ENCODE measurements around the gene TULP4. TPM values are rescaled to one million over a fixed set of nuclear protein-coding genes. Genes with fewer than 3 reads are reported as not detected.

The TULP4 gene
- total RNA-seq, 1 donor from 2014 or later = 252 TPM

DNA sequence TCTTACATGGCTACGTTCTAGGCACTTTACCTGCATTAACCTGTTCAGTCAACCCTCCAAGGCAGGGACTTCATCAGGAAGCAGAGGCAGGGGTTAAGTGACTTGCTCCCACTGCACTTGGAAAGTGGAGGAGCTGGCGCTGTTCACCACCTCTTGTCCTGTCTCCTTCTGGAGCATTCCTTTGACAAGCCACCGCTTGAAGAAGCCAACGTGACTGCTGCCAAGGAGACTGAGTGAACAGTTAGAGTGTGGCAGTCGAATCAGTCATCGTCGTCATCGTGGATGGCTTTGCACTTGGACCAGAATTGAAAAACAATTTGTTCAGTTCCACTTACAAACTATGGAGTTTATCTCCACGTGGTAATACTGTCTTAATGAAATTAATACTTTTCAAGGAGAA, 60.9 kb downstream of the TULP4 start:
- TF ChIP-seq EZH2phosphoT487 (IDR thresholded peaks at IDR 0.05) (no peak), EZH2 (IDR thresholded peaks at IDR 0.05) (no peak)
- TF ChIP-seq, protein P1, sequence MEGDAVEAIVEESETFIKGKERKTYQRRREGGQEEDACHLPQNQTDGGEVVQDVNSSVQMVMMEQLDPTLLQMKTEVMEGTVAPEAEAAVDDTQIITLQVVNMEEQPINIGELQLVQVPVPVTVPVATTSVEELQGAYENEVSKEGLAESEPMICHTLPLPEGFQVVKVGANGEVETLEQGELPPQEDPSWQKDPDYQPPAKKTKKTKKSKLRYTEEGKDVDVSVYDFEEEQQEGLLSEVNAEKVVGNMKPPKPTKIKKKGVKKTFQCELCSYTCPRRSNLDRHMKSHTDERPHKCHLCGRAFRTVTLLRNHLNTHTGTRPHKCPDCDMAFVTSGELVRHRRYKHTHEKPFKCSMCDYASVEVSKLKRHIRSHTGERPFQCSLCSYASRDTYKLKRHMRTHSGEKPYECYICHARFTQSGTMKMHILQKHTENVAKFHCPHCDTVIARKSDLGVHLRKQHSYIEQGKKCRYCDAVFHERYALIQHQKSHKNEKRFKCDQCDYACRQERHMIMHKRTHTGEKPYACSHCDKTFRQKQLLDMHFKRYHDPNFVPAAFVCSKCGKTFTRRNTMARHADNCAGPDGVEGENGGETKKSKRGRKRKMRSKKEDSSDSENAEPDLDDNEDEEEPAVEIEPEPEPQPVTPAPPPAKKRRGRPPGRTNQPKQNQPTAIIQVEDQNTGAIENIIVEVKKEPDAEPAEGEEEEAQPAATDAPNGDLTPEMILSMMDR (IDR thresholded peaks at IDR 0.05) = no peak
- H3K4me1 ChIP-seq = peaks cover 12% of the 10 kb centered on the region
- H3K27ac ChIP-seq = no peak overlapping the region
- no peak overlapping the region for H3K4me2 ChIP-seq
- no peak overlapping the region for H2AFZ ChIP-seq (replicated peaks)
- Mint-ChIP-seq H3K9me3 (no peaks in the 10 kb centered on the region), H3K4me1 (no peaks in the 10 kb centered on the region), H3K4me3 (no peak overlapping the region), H3K36me3 (no peaks in the 10 kb centered on the region), H3K27me3 (ENCODE audit: insufficient read depth, low read depth) (no peaks in the 10 kb centered on the region), H3K27ac (no peak overlapping the region)
- H3K79me2 ChIP-seq (ENCODE audit: low read depth) = peaks cover 16% of the 10 kb centered on the region
- no peaks in the 10 kb centered on the region for H4K20me1 ChIP-seq (ENCODE audit: low read depth)
- H3K9me3 ChIP-seq (ENCODE audit: low read depth) = no peaks in the 10 kb centered on the region
- no peaks in the 10 kb centered on the region for H3K36me3 ChIP-seq
- DNase-seq (ENCODE audit: low spot score) = no peak
- H3K4me3 ChIP-seq = no peak overlapping the region
- H3F3A ChIP-seq (ENCODE audit: low read depth) = no peaks in the 10 kb centered on the region
- no peak overlapping the region for H3K9ac ChIP-seq
- H3K27me3 ChIP-seq = no peaks in the 10 kb centered on the region

DNA sequence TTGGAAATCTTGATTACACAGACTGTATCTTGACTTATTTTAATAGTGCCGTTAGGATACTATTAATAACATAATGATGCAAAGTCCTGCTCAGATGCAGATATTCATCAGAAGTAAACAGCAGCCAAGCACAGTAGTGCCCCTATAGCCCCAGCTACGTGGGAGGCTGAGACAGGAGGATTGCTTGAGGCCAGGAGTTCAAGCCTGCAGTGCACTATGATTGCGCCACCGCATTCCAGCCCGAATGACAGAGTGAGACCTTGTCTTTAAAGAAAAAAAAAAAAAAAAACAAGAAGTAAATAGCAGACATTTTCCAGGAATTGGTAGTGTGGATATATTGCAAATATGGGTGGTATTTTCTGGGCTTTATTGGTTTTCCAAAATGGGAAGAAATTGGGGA, 61.8 kb downstream of the TULP4 start:
- H3K4me3 Mint-ChIP-seq = no peak overlapping the region
- peaks cover 12% of the 10 kb centered on the region for H3K4me1 ChIP-seq
- H3K79me2 ChIP-seq (ENCODE audit: low read depth) = peaks cover 22% of the 10 kb centered on the region
- no peak overlapping the region for H3K9ac ChIP-seq
- no peaks in the 10 kb centered on the region for H4K20me1 ChIP-seq (ENCODE audit: low read depth)
- H3K36me3 ChIP-seq = no peaks in the 10 kb centered on the region
- no peak overlapping the region for H3K4me3 ChIP-seq
- H3K27me3 Mint-ChIP-seq (ENCODE audit: insufficient read depth, low read depth) = no peaks in the 10 kb centered on the region
- H3K27me3 ChIP-seq = no peaks in the 10 kb centered on the region
- H3K27ac Mint-ChIP-seq = no peak overlapping the region
- no peak overlapping the region for H2AFZ ChIP-seq (replicated peaks)
- no peaks in the 10 kb centered on the region for H3K4me1 Mint-ChIP-seq
- no peaks in the 10 kb centered on the region for H3K9me3 Mint-ChIP-seq
- H3K9me3 ChIP-seq (ENCODE audit: low read depth) = no peaks in the 10 kb centered on the region
- no peaks in the 10 kb centered on the region for H3F3A ChIP-seq (ENCODE audit: low read depth)
- no peak overlapping the region for H3K4me2 ChIP-seq
- H3K36me3 Mint-ChIP-seq = no peaks in the 10 kb centered on the region
- no peak for DNase-seq (ENCODE audit: low spot score)
- H3K27ac ChIP-seq = no peak overlapping the region
- TF ChIP-seq, protein P1 (IDR thresholded peaks at IDR 0.05) = no peak
- TF ChIP-seq EZH2 (IDR thresholded peaks at IDR 0.05) (no peak), EZH2phosphoT487 (IDR thresholded peaks at IDR 0.05) (no peak)

DNA sequence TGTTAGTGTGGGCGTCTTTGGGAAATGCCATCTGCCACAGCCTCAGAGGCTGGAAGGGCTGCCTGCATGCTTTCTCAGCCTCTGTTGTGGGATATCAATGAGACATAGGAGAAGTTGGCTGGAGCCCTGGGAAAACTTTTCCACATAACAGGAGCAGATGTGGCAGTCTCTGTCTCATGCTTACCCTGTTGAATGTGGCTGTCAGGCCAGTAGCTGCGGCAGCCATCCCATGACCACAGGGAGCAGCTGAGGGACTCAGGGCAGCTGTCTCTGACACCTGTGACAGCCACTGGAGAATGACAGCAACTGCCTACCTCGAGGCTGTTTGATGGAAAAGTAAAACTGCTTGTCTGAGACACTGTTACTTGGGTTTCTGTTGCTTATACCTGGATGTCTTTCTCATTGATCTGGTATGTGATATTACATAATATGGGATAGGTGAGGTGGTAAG, 64.4 kb downstream of the TULP4 start:
- Histone ChIP-seq H2AFZ (replicated peaks) (no peak overlapping the region), H3K4me3 (no peak overlapping the region), H3K9me3 (ENCODE audit: low read depth) (no peaks in the 10 kb centered on the region), H3K27me3 (no peaks in the 10 kb centered on the region), H3F3A (ENCODE audit: low read depth) (no peaks in the 10 kb centered on the region), H3K4me1 (peaks cover 6% of the 10 kb centered on the region), H3K36me3 (no peaks in the 10 kb centered on the region), H3K79me2 (ENCODE audit: low read depth) (peaks cover 25% of the 10 kb centered on the region), H3K9ac (no peak overlapping the region), H3K27ac (no peak overlapping the region), H4K20me1 (ENCODE audit: low read depth) (no peaks in the 10 kb centered on the region), H3K4me2 (no peak overlapping the region)
- no peak overlapping the region for H3K4me3 Mint-ChIP-seq
- H3K9me3 Mint-ChIP-seq = no peaks in the 10 kb centered on the region
- H3K36me3 Mint-ChIP-seq = peaks cover 2% of the 10 kb centered on the region
- H3K27me3 Mint-ChIP-seq (ENCODE audit: insufficient read depth, low read depth) = peaks cover 2% of the 10 kb centered on the region
- no peaks in the 10 kb centered on the region for H3K4me1 Mint-ChIP-seq
- no peak for TF ChIP-seq EZH2phosphoT487 (IDR thresholded peaks at IDR 0.05)
- TF ChIP-seq, protein P1 (IDR thresholded peaks at IDR 0.05) = no peak
- TF ChIP-seq EZH2 (IDR thresholded peaks at IDR 0.05) = no peak
- no peak for DNase-seq (ENCODE audit: low spot score)
- no peak overlapping the region for H3K27ac Mint-ChIP-seq

Measured in neural progenitor cell (in vitro differentiated cells).